Caco-2 (cell line): ENCODE data around the gene CD300LD. TPM values are rescaled to one million over a fixed set of nuclear protein-coding genes. Genes with fewer than 3 reads are reported as not detected.

ENCODE experiments used
- BruUV-seq: library from RNA; stranded (reverse); fragments of 400-500 nt; replicated peaks from 2 replicates; lab custom pipeline; 2021; lab: Mats Ljungman, UMichigan
- CTCF ChIA-PET: fragments of 300-600 bp; sonication (Branson Sonifier 250); formaldehyde crosslinking; loops from one replicate; lab custom pipeline; 2022; ENCODE audit warnings: antibody characterized with exemption; lab: Charles Lee
- POLR2A ChIA-PET: fragments of 300-600 bp; sonication (Branson Sonifier 250); formaldehyde crosslinking; loops from one replicate; lab custom pipeline; 2022; ENCODE audit warnings: antibody characterized with exemption; lab: Charles Lee
- DNase-seq, 2 experiments: peaks; one replicate each; pipeline versions ENCODE4 v3.0.0 to v3.0.0-alpha.2; 2020 to 2022
- H3K27me3 ChIP-seq: replicated peaks from 2 replicates; pipeline ENCODE4 v1.6.0; 2011; ENCODE audit warnings: low read length; ENCODE audit not compliant: control insufficient read depth, insufficient read depth
- H3K36me3 ChIP-seq: 2 replicates; pipeline ENCODE4 v1.5.1; 2011; ENCODE audit warnings: low read length; ENCODE audit not compliant: control insufficient read depth, insufficient read depth
- H3K4me1 ChIP-seq: fragments of 250-450 bp; sonication (Bioruptor Pico); 2 replicates; pipeline ENCODE4 v1.5.1; 2020; ENCODE audit warnings: mild to moderate bottlenecking
- H3K4me3 ChIP-seq: 2 replicates; pipeline ENCODE4 v1.5.1; 2011; ENCODE audit warnings: low read depth, mild to moderate bottlenecking, control low read depth, low read length
- H3K9me3 ChIP-seq: fragments of 250-450 bp; sonication (Bioruptor Pico); 2 replicates; pipeline ENCODE4 v1.5.1; 2020; ENCODE audit warnings: mild to moderate bottlenecking, moderate library complexity
- H3K27ac Mint-ChIP-seq: one replicate; pipeline ENCODE4 v1.8.0; 2022; ENCODE audit warnings: mixed read lengths; ENCODE audit not compliant: unreplicated experiment
- H3K27me3 Mint-ChIP-seq: one replicate; pipeline ENCODE4 v1.8.0; 2022; ENCODE audit warnings: mixed read lengths; ENCODE audit not compliant: insufficient read depth, unreplicated experiment
- H3K36me3 Mint-ChIP-seq: one replicate; pipeline ENCODE4 v1.8.0; 2022; ENCODE audit warnings: mild to moderate bottlenecking, mixed read lengths; ENCODE audit not compliant: insufficient read depth, unreplicated experiment
- H3K4me1 Mint-ChIP-seq: one replicate; pipeline ENCODE4 v1.8.0; 2022; ENCODE audit warnings: low read depth, mixed read lengths; ENCODE audit not compliant: unreplicated experiment
- H3K4me3 Mint-ChIP-seq: one replicate; pipeline ENCODE4 v1.8.0; 2022; ENCODE audit warnings: mild to moderate bottlenecking, moderate library complexity, mixed read lengths; ENCODE audit not compliant: unreplicated experiment
- H3K9me3 Mint-ChIP-seq: one replicate; pipeline ENCODE4 v1.8.0; 2022; ENCODE audit warnings: mixed read lengths; ENCODE audit not compliant: unreplicated experiment
- intact Hi-C: fragments of 100-400 bp; cut with micrococcal nuclease; formaldehyde crosslinking; loops from one replicate; pipeline ENCODE4 v1.10.0; 2022; ENCODE audit not compliant: unreplicated experiment
- total RNA-seq: library from RNA; stranded (reverse); gene quantifications from 2 replicates; pipeline ENCODE4 v1.2.3, GENCODE V29; 2022
- TF ChIP-seq, protein P1 (sequence below), 2 experiments: fragments of 200-600 bp in 1 of 2; IDR thresholded peaks; 1 replicate in 1 of 2; 2 replicates in 1 of 2; pipeline versions ENCODE4 v1.5.1 to v1.8.0; 2011 to 2022; ENCODE audit warnings: antibody characterized with exemption in 1 of 2, control low read depth in 1 of 2, inconsistent platforms in 1 of 2, low read depth in 1 of 2, low read length in 1 of 2, mild to moderate bottlenecking in 1 of 2, moderate library complexity in 1 of 2; ENCODE audit not compliant: insufficient read depth in 1 of 2, severe bottlenecking in 1 of 2, unreplicated experiment in 1 of 2

The CD300LD gene
- total RNA-seq, 1 experiment from 2014 or later = not detected

DNA sequence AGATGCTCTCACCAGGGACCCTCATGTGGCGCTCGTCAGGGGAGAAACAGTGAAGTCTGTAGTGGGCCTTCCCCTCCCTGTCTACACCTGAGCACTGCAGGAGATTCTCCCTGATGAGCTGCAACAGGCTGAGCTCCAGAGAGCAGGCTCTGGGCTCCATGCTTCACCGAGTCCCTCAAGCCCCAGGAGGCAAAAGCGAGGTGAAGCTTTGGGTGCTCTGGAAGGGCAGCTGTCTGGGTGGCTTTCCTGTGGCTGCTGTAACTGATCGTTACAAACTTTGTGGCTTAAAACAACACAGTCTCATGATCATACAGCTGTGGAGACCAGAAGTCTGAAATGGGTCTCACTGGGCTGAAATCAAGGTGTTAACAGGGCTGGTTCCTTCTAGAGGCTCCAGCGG is 12.1 kb upstream of the CD300LD start:
- POLR2A ChIA-PET = no interaction called here
- Histone ChIP-seq H3K4me1 (no peaks in the 10 kb centered on the region), H3K9me3 (no peaks in the 10 kb centered on the region), H3K27me3 (peaks cover 1% of the 10 kb centered on the region; the same call in 1 of the 2 replicates), H3K4me3 (no peak overlapping the region), H3K36me3 (no peaks in the 10 kb centered on the region)
- no TSS peak for BruUV-seq
- no peaks in the 10 kb centered on the region for H3K36me3 Mint-ChIP-seq
- CTCF ChIA-PET = no interaction called here
- intact Hi-C loops = loop anchor here (5.0 to 10.0 kb wide), 2 partner anchors 109 to 227 kb away; no protein-coding TSS in a partner anchor
- H3K4me1 Mint-ChIP-seq = no peaks in the 10 kb centered on the region
- peaks cover 39% of the 10 kb centered on the region for H3K27me3 Mint-ChIP-seq
- TF ChIP-seq, protein P1, sequence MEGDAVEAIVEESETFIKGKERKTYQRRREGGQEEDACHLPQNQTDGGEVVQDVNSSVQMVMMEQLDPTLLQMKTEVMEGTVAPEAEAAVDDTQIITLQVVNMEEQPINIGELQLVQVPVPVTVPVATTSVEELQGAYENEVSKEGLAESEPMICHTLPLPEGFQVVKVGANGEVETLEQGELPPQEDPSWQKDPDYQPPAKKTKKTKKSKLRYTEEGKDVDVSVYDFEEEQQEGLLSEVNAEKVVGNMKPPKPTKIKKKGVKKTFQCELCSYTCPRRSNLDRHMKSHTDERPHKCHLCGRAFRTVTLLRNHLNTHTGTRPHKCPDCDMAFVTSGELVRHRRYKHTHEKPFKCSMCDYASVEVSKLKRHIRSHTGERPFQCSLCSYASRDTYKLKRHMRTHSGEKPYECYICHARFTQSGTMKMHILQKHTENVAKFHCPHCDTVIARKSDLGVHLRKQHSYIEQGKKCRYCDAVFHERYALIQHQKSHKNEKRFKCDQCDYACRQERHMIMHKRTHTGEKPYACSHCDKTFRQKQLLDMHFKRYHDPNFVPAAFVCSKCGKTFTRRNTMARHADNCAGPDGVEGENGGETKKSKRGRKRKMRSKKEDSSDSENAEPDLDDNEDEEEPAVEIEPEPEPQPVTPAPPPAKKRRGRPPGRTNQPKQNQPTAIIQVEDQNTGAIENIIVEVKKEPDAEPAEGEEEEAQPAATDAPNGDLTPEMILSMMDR (IDR thresholded peaks at IDR 0.05; ENCODE audit: insufficient read depth in 1 of 2, low read depth in 1 of 2, low read length in 1 of 2, severe bottlenecking in 1 of 2, unreplicated experiment in 1 of 2) = no peak
- H3K9me3 Mint-ChIP-seq = no peaks in the 10 kb centered on the region
- H3K27ac Mint-ChIP-seq = no peak overlapping the region
- no peak overlapping the region for H3K4me3 Mint-ChIP-seq
- DNase-seq = no peak

DNA sequence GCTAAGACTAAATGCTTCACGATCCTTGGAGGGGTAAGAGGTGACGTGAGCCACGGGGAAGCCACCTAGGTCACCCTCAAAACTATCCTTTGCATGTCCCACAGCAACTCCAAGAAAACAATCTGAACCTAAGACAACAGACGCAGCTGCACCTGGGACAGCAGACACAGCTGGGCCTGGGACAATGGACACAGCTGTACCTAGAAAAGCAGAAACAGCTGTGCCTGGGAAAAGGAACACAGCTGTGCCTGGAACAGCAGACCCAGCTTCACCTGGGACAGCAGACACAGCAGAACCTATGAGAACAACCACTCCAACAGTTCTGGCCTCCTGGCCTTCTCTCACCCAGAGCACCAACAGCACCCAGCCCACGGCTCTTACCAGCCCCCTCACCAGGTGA is 11.7 kb upstream of the CD300LD start:
- peaks cover 41% of the 10 kb centered on the region for H3K27me3 Mint-ChIP-seq
- Histone ChIP-seq H3K36me3 (no peaks in the 10 kb centered on the region), H3K4me1 (no peaks in the 10 kb centered on the region), H3K27me3 (peaks cover 1% of the 10 kb centered on the region), H3K9me3 (no peaks in the 10 kb centered on the region), H3K4me3 (no peak overlapping the region)
- BruUV-seq = no TSS peak
- no peak overlapping the region for H3K4me3 Mint-ChIP-seq
- H3K9me3 Mint-ChIP-seq = no peaks in the 10 kb centered on the region
- no peaks in the 10 kb centered on the region for H3K4me1 Mint-ChIP-seq
- H3K36me3 Mint-ChIP-seq = no peaks in the 10 kb centered on the region
- ChIA-PET CTCF (interaction anchor here (0.6 to 2.0 kb wide), 3 partner anchors 37 to 481 kb away, joined by 3 to 5 read pairs (median 3); no protein-coding TSS in a partner anchor), POLR2A (no interaction called here)
- no peak for DNase-seq
- TF ChIP-seq, protein P1 (IDR thresholded peaks at IDR 0.05; ENCODE audit: insufficient read depth in 1 of 2, low read depth in 1 of 2, low read length in 1 of 2, severe bottlenecking in 1 of 2, unreplicated experiment in 1 of 2) = no peak
- no peak overlapping the region for H3K27ac Mint-ChIP-seq
- intact Hi-C loops = loop anchor here (5.0 to 10.0 kb wide), 2 partner anchors 109 to 226 kb away; no protein-coding TSS in a partner anchor

DNA sequence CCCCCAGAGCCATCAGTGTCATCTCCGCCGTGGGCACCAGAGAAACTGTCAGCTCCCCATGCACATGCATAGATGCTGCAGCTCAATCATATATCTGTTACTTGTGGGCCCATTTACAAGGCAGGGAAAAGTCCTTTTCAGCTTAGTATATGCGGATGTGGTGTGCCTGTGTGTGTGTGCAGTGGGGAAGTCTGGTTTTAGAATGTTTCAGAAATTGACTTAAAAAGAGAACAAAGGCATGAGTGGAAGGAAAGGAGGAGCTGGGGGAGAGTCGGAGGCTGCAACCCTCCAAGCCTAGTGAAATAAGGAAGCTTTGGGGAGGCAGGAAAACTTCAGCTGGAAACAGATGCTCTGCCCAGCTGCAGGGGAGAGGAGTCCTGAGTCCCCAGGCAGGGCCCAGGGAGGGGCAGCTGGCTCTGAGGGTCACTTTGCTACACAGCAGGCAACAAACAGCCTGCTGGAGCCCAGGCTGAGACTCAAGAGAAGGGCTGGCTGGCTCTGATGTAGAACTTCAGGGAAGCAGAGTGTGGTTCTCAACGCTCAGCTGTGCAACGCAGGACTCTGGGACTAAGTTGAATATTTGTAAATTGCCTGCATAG is 11.1 kb upstream of the CD300LD start:
- TF ChIP-seq, protein P1 (IDR thresholded peaks at IDR 0.05; ENCODE audit: insufficient read depth in 1 of 2, low read depth in 1 of 2, low read length in 1 of 2, severe bottlenecking in 1 of 2, unreplicated experiment in 1 of 2) = no peak
- Mint-ChIP-seq H3K27me3 (peaks cover 45% of the 10 kb centered on the region), H3K4me1 (no peaks in the 10 kb centered on the region), H3K9me3 (no peaks in the 10 kb centered on the region), H3K36me3 (no peaks in the 10 kb centered on the region), H3K4me3 (no peak overlapping the region), H3K27ac (no peak overlapping the region)
- CTCF ChIA-PET = interaction anchor here (0.6 to 2.0 kb wide), 3 partner anchors 37 to 480 kb away, joined by 3 to 5 read pairs (median 3); no protein-coding TSS in a partner anchor
- POLR2A ChIA-PET = no interaction called here
- Histone ChIP-seq H3K4me3 (no peak overlapping the region), H3K9me3 (no peaks in the 10 kb centered on the region), H3K4me1 (no peaks in the 10 kb centered on the region), H3K36me3 (no peaks in the 10 kb centered on the region), H3K27me3 (peaks cover 1% of the 10 kb centered on the region)
- intact Hi-C loops = loop anchor here (5.0 to 10.0 kb wide), 2 partner anchors 108 to 226 kb away; no protein-coding TSS in a partner anchor
- no TSS peak for BruUV-seq
- no peak for DNase-seq
